ENCODE measurements around the gene AGTR1.

The AGTR1 gene

GRCh38 chr3:148707601-148708380 lies 10.1 kb downstream of the AGTR1 start:
- ChIA-PET POLR2A (ENCODE audit: low non-redundant PET) (no interaction called here), CTCF (no interaction called here)

GRCh38 chr3:148708409-148708808 lies 10.7 kb downstream of the AGTR1 start:
- POLR2A ChIA-PET (ENCODE audit: low non-redundant PET), result no interaction called here
- CTCF ChIA-PET, result no interaction called here
- H3K27ac ChIP-seq, result no peak overlapping the region
- no peak for TF ChIP-seq CTCF (conservative IDR thresholded peaks at IDR 0.05; ENCODE audit: low read depth)
- no peak for DNase-seq (ENCODE audit: low spot score)

More at GRCh38 chr3:148707601-148708380, 10.1 kb downstream of the AGTR1 start:
- DNase-seq (ENCODE audit: low spot score), result no peak
- no peak overlapping the region for H3K27ac ChIP-seq
- TF ChIP-seq CTCF (conservative IDR thresholded peaks at IDR 0.05; ENCODE audit: low read depth), result no peak

GRCh38 chr3:148709560-148710253 lies 12.0 kb downstream of the AGTR1 start:
- ChIA-PET CTCF (no interaction called here), POLR2A (ENCODE audit: low non-redundant PET) (no interaction called here)
- no peak overlapping the region for H3K27ac ChIP-seq
- no peak for DNase-seq (ENCODE audit: low spot score)
- TF ChIP-seq CTCF (conservative IDR thresholded peaks at IDR 0.05; ENCODE audit: low read depth), result no peak

GRCh38 chr3:148710665-148711064 lies 13.0 kb downstream of the AGTR1 start:
- POLR2A ChIA-PET (ENCODE audit: low non-redundant PET), result no interaction called here
- CTCF ChIA-PET, result no interaction called here
- DNase-seq (ENCODE audit: low spot score), result no peak
- TF ChIP-seq CTCF (conservative IDR thresholded peaks at IDR 0.05; ENCODE audit: low read depth), result no peak
- H3K27ac ChIP-seq, result no peak overlapping the region

- TF ChIP-seq CTCF (conservative IDR thresholded peaks at IDR 0.05; ENCODE audit: low read depth), result no peak
- no peak overlapping the region for H3K27ac ChIP-seq
- no peak for DNase-seq (ENCODE audit: low spot score)
- CTCF ChIA-PET, result no interaction called here
- POLR2A ChIA-PET (ENCODE audit: low non-redundant PET), result no interaction called here
Observed at GRCh38 chr3:148711981-148712666, 14.4 kb downstream of the AGTR1 start.

- ChIA-PET POLR2A (ENCODE audit: low non-redundant PET) (no interaction called here), CTCF (no interaction called here)
- TF ChIP-seq CTCF (conservative IDR thresholded peaks at IDR 0.05; ENCODE audit: low read depth), result no peak
- DNase-seq (ENCODE audit: low spot score), result no peak
- no peak overlapping the region for H3K27ac ChIP-seq
Observed at GRCh38 chr3:148714521-148714920, 16.8 kb downstream of the AGTR1 start.

All from RWPE1 (cell line).